Adipose tissue (tissue), 3 donors: ENCODE data around the gene FTCD. TPM values are rescaled to one million over a fixed set of nuclear protein-coding genes. Genes with fewer than 3 reads are reported as not detected.

Experiments used
- H3K27ac ChIP-seq: one replicate; pipeline ENCODE4 v1.5.1; 2013; ENCODE audit warnings: low read depth, low read length
- WGBS, 3 donors: extraction: QIAGEN DNeasy Blood & Tissue Kit; methylation state at CpG; one replicate each; pipeline ENCODE4 v1.1.7; 2013; 5-methylcytosine and 5-hydroxymethylcytosine counted together
- polyA plus RNA-seq, 3 donors: library from polyadenylated mRNA; stranded (reverse); fragments of 200-250 nt; gene quantifications; one replicate each; pipeline ENCODE4 v1.2.3, GENCODE V29; 2013
- donor health status: healthy with polysubstance abuse.
- donor health status: Bipolar disorder and iron deficiency.
- donor health status: healthy.

The FTCD gene
- polyA plus RNA-seq, 3 donors, result 0.16 to 0.38 (median 0.34) TPM

DNA sequence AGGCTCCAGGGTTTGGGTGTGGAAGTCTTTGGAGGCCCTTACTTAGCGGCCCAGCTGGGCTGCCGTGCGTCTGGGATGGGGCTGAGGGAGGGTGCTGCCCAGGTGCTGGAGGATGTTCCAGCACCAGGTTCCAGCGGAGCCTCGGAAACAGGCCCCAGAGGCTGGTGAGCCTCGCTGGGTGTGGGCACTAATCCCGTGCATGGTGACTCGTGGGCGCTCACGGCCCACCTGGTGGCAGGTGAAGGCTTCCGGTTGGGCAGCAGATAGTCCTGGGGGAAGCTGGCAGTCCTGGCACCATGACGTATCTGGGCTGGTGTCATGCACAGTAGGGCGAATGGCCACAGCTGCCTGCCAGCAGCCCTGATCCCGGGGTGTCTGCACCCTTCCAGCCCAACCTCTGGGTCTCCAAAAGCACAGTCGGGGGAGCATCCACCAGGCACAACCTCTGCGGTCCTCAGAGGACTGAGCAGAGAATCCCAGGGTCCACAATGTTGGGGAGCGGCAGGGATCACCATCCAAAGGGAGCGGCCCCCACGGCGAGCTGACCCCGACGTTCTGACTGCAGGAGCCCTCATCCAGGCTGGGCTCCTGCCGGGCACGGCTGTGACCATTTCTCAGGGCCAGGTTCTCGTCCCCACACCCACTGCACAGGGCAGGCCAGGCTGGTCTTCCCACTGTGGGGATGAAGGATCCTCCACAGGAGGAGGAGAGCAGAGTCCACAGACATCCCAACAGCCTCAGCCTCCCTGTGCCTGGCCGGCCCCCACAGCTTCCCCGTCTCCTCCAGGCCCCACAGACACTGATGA, 25.3 kb downstream of the FTCD start:
- no peak overlapping the region for H3K27ac ChIP-seq
- 71 to 83% (median 79%) methylated on average over 27 of the region's 27 CpGs for WGBS, 3 donors

DNA sequence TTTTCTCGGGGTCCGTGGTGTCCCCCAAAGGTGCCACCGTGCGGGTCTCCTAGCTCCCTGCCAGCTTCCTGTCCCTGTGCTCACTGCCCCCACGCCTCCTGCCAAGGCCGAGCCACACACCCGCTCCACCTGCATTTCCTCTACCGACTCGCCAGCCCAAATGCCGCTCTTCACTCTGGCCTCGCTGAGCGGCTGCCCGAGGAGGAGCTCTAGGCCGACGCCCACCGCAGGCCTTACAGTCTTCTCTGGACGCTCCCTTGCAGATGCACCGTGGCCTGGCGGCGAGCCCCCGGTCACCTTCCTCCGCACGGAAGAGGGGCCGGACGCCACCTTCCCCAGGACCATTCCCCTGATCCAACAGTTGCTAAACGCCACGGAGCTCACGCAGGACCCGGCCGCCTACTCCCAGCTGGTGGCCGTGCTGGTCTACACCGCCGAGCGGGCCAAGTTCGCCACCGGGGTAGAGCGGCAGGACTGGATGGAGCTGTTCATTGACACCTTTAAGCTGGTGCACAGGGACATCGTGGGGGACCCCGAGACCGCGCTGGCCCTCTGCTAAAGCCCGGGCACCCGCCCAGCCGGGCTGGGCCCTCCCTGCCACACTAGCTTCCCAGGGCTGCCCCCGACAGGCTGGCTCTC, 26.3 kb downstream of the FTCD start:
- 81 to 92% (median 91%) methylated on average over 44 to 45 of the region's 45 CpGs for WGBS, 3 donors
- no peak overlapping the region for H3K27ac ChIP-seq

DNA sequence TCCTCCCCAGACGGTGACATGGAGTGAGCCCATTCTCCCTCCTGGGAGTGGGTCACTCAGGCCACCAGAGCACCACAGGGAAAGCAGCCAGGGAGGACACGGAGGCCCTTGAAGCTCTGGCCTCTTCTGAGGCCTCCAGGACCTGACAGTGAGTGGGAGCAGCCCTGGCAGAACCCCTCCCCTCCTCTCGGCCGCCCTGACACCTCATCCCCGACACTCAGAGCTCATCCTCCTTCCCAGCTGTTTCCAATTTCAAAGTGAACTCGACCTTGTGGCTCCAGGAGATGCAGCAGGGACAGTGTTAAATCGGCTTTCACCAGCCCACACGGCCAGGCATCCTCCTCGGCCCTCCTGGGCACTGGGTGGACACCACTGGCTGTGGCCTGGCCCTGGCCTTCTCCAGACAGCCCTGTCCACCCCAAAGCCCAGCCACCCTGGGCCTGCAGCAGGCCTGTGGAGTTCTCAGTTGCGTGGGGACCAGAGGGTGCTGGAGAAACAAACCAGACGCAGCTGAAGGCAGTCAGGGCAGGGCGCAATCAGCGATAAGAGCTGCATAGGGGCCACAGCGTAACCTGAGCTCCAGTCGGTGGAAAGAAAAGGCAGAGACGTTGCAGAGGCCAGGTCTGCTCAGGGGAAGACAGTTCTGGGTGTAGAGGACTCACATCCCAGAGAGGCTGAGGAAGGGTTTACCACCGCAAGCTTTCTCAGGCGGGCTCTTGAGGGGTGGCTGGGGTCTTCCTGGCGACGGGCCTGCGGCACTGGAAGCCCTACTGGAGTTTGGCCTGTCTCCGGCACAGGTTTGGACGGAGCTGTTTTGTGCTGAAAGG, 27.1 kb downstream of the FTCD start:
- WGBS, 3 donors, result 58 to 76% (median 73%) methylated on average over 23 of the region's 23 CpGs
- no peak overlapping the region for H3K27ac ChIP-seq

- H3K27ac ChIP-seq, result no peak overlapping the region
- WGBS, 3 donors, result 84 to 91% (median 90%) methylated on average over 32 to 40 of the region's 40 CpGs
Observed at GRCh38 chr21:46127239-46128105, 27.9 kb downstream of the FTCD start.

DNA sequence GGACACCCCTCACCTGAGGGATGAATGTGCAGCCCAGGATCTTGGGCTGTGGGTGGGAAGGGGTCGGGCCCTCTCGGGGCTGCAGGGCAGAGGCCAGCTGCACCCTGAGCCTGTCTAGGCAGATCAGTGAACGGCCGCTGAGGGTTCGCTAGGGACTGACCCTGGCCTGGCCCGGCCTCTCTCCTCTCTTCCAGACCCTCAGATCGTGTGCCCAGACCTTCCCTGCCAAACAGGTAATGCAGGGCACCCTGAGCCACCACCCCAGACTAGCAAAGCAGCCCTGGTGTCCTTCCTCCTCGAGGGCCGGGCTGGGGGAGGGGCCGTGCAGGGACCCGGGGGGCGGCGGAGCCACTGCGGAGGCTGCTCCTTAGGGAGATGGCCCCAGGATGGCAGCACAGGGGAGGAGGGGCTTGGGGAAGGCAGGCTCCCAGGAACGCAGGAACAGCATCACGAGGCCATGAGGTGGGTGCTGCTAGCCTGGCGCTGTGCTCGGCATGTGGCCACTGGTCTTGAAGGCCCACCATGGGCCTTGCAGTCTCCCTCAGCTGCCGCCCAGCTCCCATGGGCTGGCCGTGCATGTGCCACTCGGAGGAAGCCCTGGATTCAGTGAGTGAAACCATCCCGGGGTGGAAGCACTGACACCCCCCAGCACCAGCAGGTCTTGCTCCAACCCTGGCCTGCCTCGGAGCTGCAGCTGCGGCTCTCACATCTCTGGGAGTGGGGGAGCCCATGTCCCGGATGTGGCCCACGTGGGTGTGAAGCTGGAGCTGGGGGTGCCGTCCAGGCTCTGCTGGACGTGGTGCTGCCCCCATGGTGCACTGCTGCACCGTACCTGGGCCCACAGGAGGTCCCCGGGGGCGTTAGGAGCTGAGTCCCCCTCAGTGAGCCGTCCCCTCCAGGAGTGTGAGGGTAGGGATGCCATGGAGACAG, 28.8 kb downstream of the FTCD start:
- no peak overlapping the region for H3K27ac ChIP-seq
- WGBS, 3 donors, result 77 to 86% (median 84%) methylated on average over 27 to 32 of the region's 32 CpGs

- 86 to 87% (median 86%) methylated on average over 47 of the region's 47 CpGs for WGBS, 3 donors
Observed at GRCh38 chr21:46125846-46126301, 29.5 kb downstream of the FTCD start.

DNA sequence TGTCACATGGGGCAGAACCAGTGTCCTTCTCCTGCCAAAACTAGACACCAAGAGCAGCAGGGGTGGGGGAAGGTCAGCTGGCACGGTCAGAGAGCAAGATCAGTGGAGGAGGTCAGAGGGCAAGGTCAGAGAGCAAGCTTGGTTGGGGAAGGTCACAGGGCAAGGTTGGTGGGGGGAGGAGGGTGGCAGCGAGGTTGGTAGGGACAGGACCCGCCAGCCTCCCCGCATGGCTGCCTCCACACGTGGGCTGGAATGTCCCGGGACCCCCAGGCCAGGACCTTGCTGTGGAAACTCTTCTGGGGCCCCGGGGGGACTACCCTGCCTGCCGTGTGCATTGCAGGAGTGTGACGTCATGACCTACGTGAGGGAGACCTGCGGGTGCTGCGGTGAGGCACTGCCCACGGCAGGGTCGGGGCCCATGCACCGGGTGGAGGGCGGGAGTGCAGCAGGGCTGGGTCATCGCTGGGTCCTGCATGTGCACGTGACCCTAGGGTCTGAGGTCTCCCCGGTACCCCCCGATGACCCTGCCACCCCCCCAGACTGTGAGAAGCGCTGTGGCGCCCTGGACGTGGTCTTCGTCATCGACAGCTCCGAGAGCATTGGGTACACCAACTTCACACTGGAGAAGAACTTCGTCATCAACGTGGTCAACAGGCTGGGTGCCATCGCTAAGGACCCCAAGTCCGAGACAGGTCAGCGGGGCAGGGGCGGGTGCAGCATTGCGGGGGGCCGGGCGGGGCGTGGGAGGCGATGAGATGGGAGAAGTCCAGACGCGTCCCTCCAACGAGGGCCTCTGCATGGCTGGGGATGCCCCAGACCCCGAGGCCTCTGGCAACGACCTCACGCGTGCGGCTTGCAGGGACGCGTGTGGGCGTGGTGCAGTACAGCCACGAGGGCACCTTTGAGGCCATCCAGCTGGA, 30.2 kb downstream of the FTCD start:
- H3K27ac ChIP-seq, result no peak overlapping the region
- 85 to 90% (median 88%) methylated on average over 49 of the region's 49 CpGs for WGBS, 3 donors

More at GRCh38 chr21:46125846-46126301, 29.5 kb downstream of the FTCD start:
- H3K27ac ChIP-seq, result no peak overlapping the region

DNA sequence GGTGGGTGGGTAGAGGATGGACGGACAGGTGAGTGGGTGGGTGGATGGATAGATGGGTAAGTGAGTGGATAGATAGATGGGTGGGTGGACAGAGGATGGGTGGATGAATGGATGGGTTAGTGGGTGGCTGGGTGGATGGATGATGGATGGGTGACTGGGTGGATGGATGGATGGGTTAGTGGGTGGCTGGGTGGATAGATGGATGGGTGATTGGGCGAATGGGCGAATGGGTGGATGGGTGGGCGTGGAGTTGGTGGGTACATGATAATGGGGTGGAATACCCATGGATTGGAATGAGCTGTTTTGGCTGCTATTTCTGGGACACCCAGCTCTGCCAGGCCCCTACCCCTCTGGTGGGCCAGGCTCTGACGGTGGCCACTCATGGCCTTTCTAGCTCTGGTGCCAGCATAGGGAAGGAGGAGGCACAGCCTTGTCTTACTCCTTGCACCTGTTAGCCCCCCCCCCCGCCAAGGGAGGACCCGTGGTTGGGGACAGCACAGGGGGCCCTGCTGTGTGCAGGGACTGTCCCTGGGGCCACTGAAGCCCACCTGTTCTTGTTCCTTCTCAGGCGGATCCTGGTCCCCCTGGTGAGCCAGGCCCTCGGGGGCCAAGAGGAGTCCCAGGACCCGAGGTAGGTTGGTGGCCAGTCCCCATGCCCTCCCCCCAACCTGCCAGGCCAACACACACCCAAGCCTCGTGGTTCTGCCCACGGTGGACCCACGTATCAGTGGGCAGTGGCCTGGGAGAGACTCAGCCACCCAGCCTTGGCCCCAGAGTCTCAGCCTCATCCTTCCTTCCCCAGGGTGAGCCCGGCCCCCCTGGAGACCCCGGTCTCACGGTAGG, 31.1 kb downstream of the FTCD start:
- WGBS, 3 donors, result 85 to 93% (median 91%) methylated on average over 15 to 16 of the region's 16 CpGs
- H3K27ac ChIP-seq, result no peak overlapping the region

DNA sequence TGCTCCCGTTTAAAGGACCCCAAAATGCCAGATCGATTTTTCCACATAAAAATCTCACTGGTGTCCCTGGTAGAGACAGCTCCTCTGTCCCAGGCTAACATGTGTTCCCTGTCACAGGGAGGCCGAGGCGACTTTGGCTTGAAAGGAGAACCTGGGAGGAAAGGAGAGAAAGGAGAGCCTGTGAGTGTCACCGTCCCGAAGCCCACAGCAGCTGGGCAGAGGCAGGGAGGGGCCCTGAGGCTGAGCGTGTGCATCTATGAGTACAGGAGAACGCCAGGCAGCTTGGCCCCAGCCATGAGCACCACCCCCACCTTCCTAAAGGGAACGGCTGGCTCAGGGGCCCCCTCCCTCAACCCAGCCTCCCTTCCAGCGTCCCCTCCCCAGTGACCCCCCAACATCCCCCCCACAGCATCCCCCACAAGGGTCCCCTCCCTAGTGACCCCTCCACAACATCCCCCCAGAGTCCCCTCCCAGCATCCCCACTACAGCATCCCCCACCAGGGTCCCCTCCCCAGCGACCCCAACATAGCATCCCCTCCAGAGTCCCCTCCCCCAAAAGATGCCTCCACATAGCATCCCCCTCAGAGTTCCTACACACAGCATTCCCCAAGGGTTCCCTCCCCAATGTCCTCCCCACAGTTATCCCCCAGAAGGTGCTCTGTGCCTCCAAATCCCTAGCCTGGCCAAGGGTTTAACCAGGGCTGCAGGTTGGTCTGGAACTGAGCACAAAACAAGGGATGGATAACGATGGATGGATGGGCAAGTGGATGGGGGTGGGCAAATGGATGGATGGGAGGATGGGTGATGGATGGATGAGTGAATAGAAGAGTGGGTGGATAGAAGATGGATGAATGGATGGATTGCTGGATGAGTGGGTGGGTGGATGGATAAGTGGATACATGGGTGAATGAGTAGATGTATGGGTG, 32.4 kb downstream of the FTCD start:
- 76 to 92% (median 90%) methylated on average over 11 to 12 of the region's 12 CpGs for WGBS, 3 donors
- no peak overlapping the region for H3K27ac ChIP-seq

- no peak overlapping the region for H3K27ac ChIP-seq
- 81 to 84% (median 81%) methylated on average over 12 of the region's 12 CpGs for WGBS, 3 donors
Observed at GRCh38 chr21:46122237-46122671, 33.1 kb downstream of the FTCD start.

- 80 to 90% (median 90%) methylated on average over 29 of the region's 29 CpGs for WGBS, 3 donors
Observed at GRCh38 chr21:46121286-46122221, 33.8 kb downstream of the FTCD start.

GRCh38 chr21:46120301-46121285, 34.8 kb downstream of the FTCD start:
- WGBS, 3 donors, result 78 to 85% (median 83%) methylated on average over 23 to 26 of the region's 26 CpGs
- H3K27ac ChIP-seq, result no peak overlapping the region

More at GRCh38 chr21:46121286-46122221, 33.8 kb downstream of the FTCD start:
- H3K27ac ChIP-seq, result no peak overlapping the region
